OCI-LY7 (cell line): Measurements from ENCODE around the gene CORO6. TPM values are rescaled to one million over a fixed set of nuclear protein-coding genes. Genes with fewer than 3 reads are reported as not detected.

Experiments used
- BruUV-seq: library from RNA; stranded (reverse); fragments of 400-500 nt; replicated peaks from 2 replicates; lab custom pipeline; 2021; lab: Mats Ljungman, UMichigan
- CTCF ChIA-PET: fragments of 300-600 bp; sonication (Branson Sonifier 250); formaldehyde crosslinking; loops from one replicate; lab custom pipeline; 2022; ENCODE audit warnings: antibody characterized with exemption; ENCODE audit not compliant: unreplicated experiment; lab: Charles Lee
- POLR2A ChIA-PET: fragments of 300-600 bp; sonication (Branson Sonifier 250); formaldehyde crosslinking; loops from one replicate; lab custom pipeline; 2022; ENCODE audit warnings: antibody characterized with exemption; lab: Charles Lee
- DNase-seq: peaks from one replicate; pipeline ENCODE4 v3.0.0-alpha.2; 2015; ENCODE audit warnings: low spot score
- H2AFZ ChIP-seq: fragments of 200-600 bp; sonication (generic), shearing (Covaris generic); 2 replicates; pipeline ENCODE4 v1.6.1; 2014; ENCODE audit warnings: mild to moderate bottlenecking, antibody characterized with exemption, low read length, moderate library complexity
- H3K27ac ChIP-seq: fragments of 200-600 bp; sonication (generic); 2 replicates; pipeline ENCODE4 v1.5.1; 2014; ENCODE audit warnings: mixed run types, low read depth, mild to moderate bottlenecking, moderate library complexity, low read length, inconsistent platforms; ENCODE audit not compliant: poor library complexity, severe bottlenecking
- H3K36me3 ChIP-seq: fragments of 200-600 bp; sonication (generic); 2 replicates; pipeline ENCODE4 v1.6.1; 2014; ENCODE audit warnings: mild to moderate bottlenecking, antibody characterized with exemption, low read length, moderate library complexity, mixed read lengths; ENCODE audit not compliant: insufficient read depth
- H3K4me1 ChIP-seq: fragments of 200-600 bp; sonication (generic); 2 replicates; pipeline ENCODE4 v1.5.1; 2014; ENCODE audit warnings: mild to moderate bottlenecking, low read length; ENCODE audit not compliant: insufficient read depth, poor library complexity, severe bottlenecking
- H3K4me2 ChIP-seq: fragments of 200-600 bp; sonication (generic); 2 replicates; pipeline ENCODE4 v1.6.1; 2014; ENCODE audit warnings: mild to moderate bottlenecking, low read length
- H3K4me3 ChIP-seq: fragments of 200-600 bp; sonication (generic); 2 replicates; pipeline ENCODE4 v1.5.1; 2014; ENCODE audit warnings: mild to moderate bottlenecking, low read depth, low read length; ENCODE audit not compliant: poor library complexity, severe bottlenecking
- H3K79me2 ChIP-seq: fragments of 200-600 bp; sonication (generic); 2 replicates; pipeline ENCODE4 v1.6.1; 2016; ENCODE audit warnings: low read depth, mild to moderate bottlenecking, low read length, moderate library complexity, mixed read lengths; ENCODE audit not compliant: insufficient read depth
- H3K9me2 ChIP-seq: fragments of 200-600 bp; sonication (generic); 2 replicates; pipeline ENCODE4 v1.6.1; 2016; ENCODE audit warnings: mild to moderate bottlenecking, low read length, mixed read lengths; ENCODE audit not compliant: insufficient read depth
- H3K9me3 ChIP-seq: fragments of 200-600 bp; sonication (generic); 2 replicates; pipeline ENCODE4 v1.6.1; 2014; ENCODE audit warnings: mild to moderate bottlenecking, mixed run types, low read length, mixed read lengths
- H4K20me1 ChIP-seq: fragments of 200-600 bp; sonication (generic); 2 replicates; pipeline ENCODE4 v1.6.1; 2014; ENCODE audit warnings: mild to moderate bottlenecking, antibody characterized with exemption, low read length, moderate library complexity, mixed read lengths; ENCODE audit not compliant: insufficient read depth
- CTCF ChIP-seq: fragments of 200-600 bp; sonication (generic); conservative IDR thresholded peaks from 2 replicates; pipeline ENCODE4 v1.5.1; 2014; ENCODE audit warnings: mild to moderate bottlenecking, antibody characterized with exemption, low read length, moderate library complexity, mixed read lengths
- EZH2phosphoT487 ChIP-seq: fragments of 200-600 bp; sonication (generic); IDR thresholded peaks from 2 replicates; pipeline ENCODE4 v1.6.1; 2018; ENCODE audit warnings: low read depth, borderline replicate concordance, mild to moderate bottlenecking, mixed run types, antibody characterized with exemption, low read length, moderate library complexity, mixed read lengths
- intact Hi-C: fragments of 100-400 bp; cut with micrococcal nuclease; formaldehyde crosslinking; loops from one replicate; pipeline ENCODE4 v1.10.0; 2022; ENCODE audit not compliant: unreplicated experiment
- total RNA-seq, 2 experiments: library from RNA; depleted of rRNA in 1 of 2; stranded (reverse); fragments of >200 nt in 1 of 2; shearing (Covaris generic) in 1 of 2; gene quantifications; 2 replicates each; pipeline ENCODE4 v1.2.3, GENCODE V29; 2014 to 2022

Gene CORO6
- total RNA-seq, 2 experiments from 2014 or later, result 5.9 to 6.2 TPM

GRCh38 chr17:29579866-29580771, 42.6 kb downstream of the CORO6 start:
- peaks cover 69% of the 10 kb centered on the region for H3K36me3 ChIP-seq
- TF ChIP-seq EZH2phosphoT487 (no peak), CTCF (peak; percentile 88)
- intact Hi-C loops, result loop anchor here (1.0 to 5.0 kb wide), 2 partner anchors 11 to 37 kb away; no protein-coding TSS in a partner anchor
- no peaks in the 10 kb centered on the region for H3K9me3 ChIP-seq
- ChIA-PET CTCF (interaction anchor here (0.6 to 1.6 kb wide), 3 partner anchors 12 to 431 kb away, joined by 3 to 4 read pairs (median 3); no protein-coding TSS in a partner anchor), POLR2A (interaction anchor here (0.6 to 2.1 kb wide), 3 partner anchors 8 to 122 kb away, joined by 3 to 5 read pairs (median 4); partner anchors contain the start of gene ANKRD13B)
- peak; percentile 89 for DNase-seq
- H3K4me2 ChIP-seq, result no peak overlapping the region
- peaks cover 12% of the 10 kb centered on the region; the same call in 1 of the 2 replicates for H3K79me2 ChIP-seq
- no peak overlapping the region for H3K4me3 ChIP-seq
- no peaks in the 10 kb centered on the region for H4K20me1 ChIP-seq
- H3K27ac ChIP-seq, result no peak overlapping the region
- no peak overlapping the region for H2AFZ ChIP-seq
- no peaks in the 10 kb centered on the region for H3K9me2 ChIP-seq
- H3K4me1 ChIP-seq, result peaks cover 28% of the 10 kb centered on the region
- BruUV-seq, result no TSS peak

DNA sequence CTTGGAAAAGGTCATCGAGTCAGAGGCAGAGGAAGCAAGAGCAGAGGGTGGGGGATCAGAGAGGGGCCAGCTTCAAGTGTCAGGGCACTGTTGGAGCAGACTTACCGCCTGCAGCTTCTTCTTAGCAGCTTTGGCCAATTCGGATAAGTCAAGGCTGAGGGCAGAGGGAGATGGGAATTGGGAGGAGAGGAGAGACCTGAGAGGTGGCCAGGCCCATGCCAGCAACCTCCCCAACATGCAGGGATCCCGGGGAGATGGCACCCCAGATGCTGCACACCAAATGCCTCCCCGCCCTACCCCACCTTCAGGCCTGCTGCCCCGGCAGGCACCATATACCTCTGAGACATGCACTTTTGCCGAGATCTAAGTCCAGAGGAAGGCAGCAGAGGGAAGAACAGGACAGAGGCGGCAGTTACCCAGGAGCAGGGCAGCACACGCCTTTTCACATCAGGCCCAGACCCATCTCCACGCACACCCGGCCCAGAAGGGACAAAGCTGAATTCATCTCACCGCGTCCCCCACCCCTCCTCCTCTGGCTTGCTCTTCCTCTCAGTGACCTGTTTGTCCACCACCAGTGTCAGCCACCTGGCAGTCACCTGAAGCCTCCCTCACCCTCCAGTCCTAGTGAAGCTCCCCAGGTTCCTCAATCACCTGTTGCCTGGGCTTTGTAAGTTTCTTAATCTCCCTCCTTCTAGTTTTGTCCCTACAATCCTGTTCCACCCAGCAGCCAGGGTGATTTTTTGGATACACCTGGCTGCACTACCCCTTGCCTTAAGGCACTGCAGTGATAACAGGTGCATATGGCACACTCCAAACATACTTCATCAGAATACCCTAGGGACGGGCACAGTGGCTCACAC, 43.9 kb downstream of the CORO6 start:
- Histone ChIP-seq H3K4me3 (no peak overlapping the region), H3K36me3 (peaks cover 82% of the 10 kb centered on the region), H3K9me3 (no peaks in the 10 kb centered on the region), H3K4me1 (peaks cover 19% of the 10 kb centered on the region), H3K4me2 (no peak overlapping the region), H3K27ac (no peak overlapping the region), H3K79me2 (peaks cover under 1% of the 10 kb centered on the region; the same call in 1 of the 2 replicates), H2AFZ (no peak overlapping the region), H4K20me1 (no peaks in the 10 kb centered on the region), H3K9me2 (no peaks in the 10 kb centered on the region)
- BruUV-seq, result no TSS peak
- TF ChIP-seq EZH2phosphoT487, result no peak
- ChIA-PET CTCF (interaction anchor here (0.6 kb wide), 2 partner anchors 10 to 430 kb away, joined by 3 read pairs; no protein-coding TSS in a partner anchor), POLR2A (interaction anchor here (0.5 to 2.1 kb wide), 2 partner anchors 9 to 55 kb away, joined by 3 to 4 read pairs; no protein-coding TSS in a partner anchor)
- intact Hi-C loops, result no loop called here
- DNase-seq, result no peak
